ENCODE results near the gene FGF8. TPM values are rescaled to one million over a fixed set of nuclear protein-coding genes. Genes with fewer than 3 reads are reported as not detected.

The FGF8 gene
- total and polyA plus RNA-seq, 2 of the 8 experiments (the other 6 are each of a cell fraction or from before 2014, with no cell fraction given): 1.1 to 3.9 TPM

GRCh38 chr10:101763141-101763846, 12.6 kb downstream of the FGF8 start (continued):
- TF ChIP-seq SAP30 (IDR thresholded peaks at IDR 0.05; ENCODE audit: insufficient read depth, insufficient replicate concordance, low read length): no peak
- TF ChIP-seq SP1 (IDR thresholded peaks at IDR 0.05; ENCODE audit: low read depth, low read length): no peak
- no peak for TF ChIP-seq ATF3 (IDR thresholded peaks at IDR 0.05; ENCODE audit: insufficient read depth, low read depth, low read length)

Data from H1 (cell line).